HepG2 (cell line): Measurements from ENCODE around the gene PEX11B. TPM values are rescaled to one million over a fixed set of nuclear protein-coding genes. Genes with fewer than 3 reads are reported as not detected.

ENCODE experiments used
- CCAR2 ChIP-seq: fragments of 200-400 bp; formaldehyde crosslinking; optimal IDR thresholded peaks from 2 replicates; pipeline ENCODE3; 2018; ENCODE audit warnings: low read depth, mild to moderate bottlenecking, low read length, moderate library complexity
- PHF20 ChIP-seq: sonication (generic); formaldehyde crosslinking; IDR thresholded peaks from 2 replicates; pipeline ENCODE4 v1.5.0; 2020; ENCODE audit warnings: mild to moderate bottlenecking, missing genetic modification reagents
- PHF21A ChIP-seq: sonication (generic); formaldehyde crosslinking; IDR thresholded peaks from 2 replicates; pipeline ENCODE4 v1.5.0; 2020; ENCODE audit warnings: mild to moderate bottlenecking, missing genetic modification reagents
- SNAPC4 ChIP-seq: sonication (generic); formaldehyde crosslinking; IDR thresholded peaks from 2 replicates; pipeline ENCODE4 v1.4.0; 2020; ENCODE audit warnings: mild to moderate bottlenecking, missing genetic modification reagents
- THAP9 ChIP-seq: sonication (generic); formaldehyde crosslinking; IDR thresholded peaks from 2 replicates; pipeline ENCODE4; 2020; ENCODE audit warnings: missing genetic modification reagents, mild to moderate bottlenecking, borderline replicate concordance
- ZBTB7A ChIP-seq: sonication (generic); formaldehyde crosslinking; IDR thresholded peaks from 2 replicates; pipeline ENCODE4 v1.8.0; 2022; ENCODE audit warnings: mild to moderate bottlenecking, missing genetic modification reagents
- ZNF18 ChIP-seq: sonication (generic); formaldehyde crosslinking; IDR thresholded peaks from 2 replicates; pipeline ENCODE4 v1.8.0; 2022; ENCODE audit warnings: mild to moderate bottlenecking, missing genetic modification reagents; ENCODE audit not compliant: insufficient replicate concordance
- ZNF333 ChIP-seq: sonication (generic); formaldehyde crosslinking; IDR thresholded peaks from 2 replicates; pipeline ENCODE4 v1.4.0; 2020; ENCODE audit warnings: mild to moderate bottlenecking, missing genetic modification reagents, borderline replicate concordance
- ZNF44 ChIP-seq: sonication (generic); formaldehyde crosslinking; IDR thresholded peaks from 2 replicates; pipeline ENCODE4 v1.5.1; 2020; ENCODE audit warnings: mild to moderate bottlenecking, missing genetic modification reagents
- ZNF660 ChIP-seq: sonication (generic); formaldehyde crosslinking; IDR thresholded peaks from 2 replicates; pipeline ENCODE4 v1.5.1; 2020; ENCODE audit warnings: mild to moderate bottlenecking, low read depth, missing genetic modification reagents, borderline replicate concordance
- ZNF766 ChIP-seq: sonication (generic); formaldehyde crosslinking; IDR thresholded peaks from 2 replicates; pipeline ENCODE4 v1.5.0; 2020; ENCODE audit warnings: missing genetic modification reagents, borderline replicate concordance
- ZSCAN25 ChIP-seq: sonication (generic); formaldehyde crosslinking; IDR thresholded peaks from 2 replicates; pipeline ENCODE4 v1.8.0; 2022; ENCODE audit warnings: mild to moderate bottlenecking, missing genetic modification reagents
- polyA plus RNA-seq, 8 experiments: library from polyadenylated mRNA; depleted of rRNA in 3 of 8; stranded (reverse) in 7 of 8; unstranded in 1 of 8; fragments of >200 nt; fragmentation: Illumina TruSeq in 4 of 8; extraction: Trizol in 4 of 8; gene quantifications; 2 replicates each; pipeline versions ENCODE4 v1.2.1 to v1.2.3, GENCODE V29; 2011 to 2016; ENCODE audit warnings: low read depth in 4 of 8, missing spikeins in 1 of 8, mixed read lengths in 1 of 8; ENCODE audit not compliant: insufficient read depth in 1 of 8
- total RNA-seq, 5 experiments: library from RNA; depleted of rRNA; stranded (reverse); fragments of >200 nt; fragmentation: Illumina TruSeq; extraction: Trizol; gene quantifications; 2 replicates each; pipeline ENCODE4 v1.2.3, GENCODE V29; 2016; ENCODE audit warnings: low read depth in 1 of 5
- TF ChIP-seq, protein P1 (sequence below): sonication (generic); formaldehyde crosslinking; IDR thresholded peaks from 2 replicates; pipeline ENCODE4 v1.8.0; 2022; ENCODE audit warnings: mild to moderate bottlenecking, missing genetic modification reagents, borderline replicate concordance

PEX11B gene
- total and polyA plus RNA-seq, 2 of the 13 experiments (the other 11 are each of a cell fraction or from before 2014, with no cell fraction given) = 21.6 to 48.4 TPM

DNA sequence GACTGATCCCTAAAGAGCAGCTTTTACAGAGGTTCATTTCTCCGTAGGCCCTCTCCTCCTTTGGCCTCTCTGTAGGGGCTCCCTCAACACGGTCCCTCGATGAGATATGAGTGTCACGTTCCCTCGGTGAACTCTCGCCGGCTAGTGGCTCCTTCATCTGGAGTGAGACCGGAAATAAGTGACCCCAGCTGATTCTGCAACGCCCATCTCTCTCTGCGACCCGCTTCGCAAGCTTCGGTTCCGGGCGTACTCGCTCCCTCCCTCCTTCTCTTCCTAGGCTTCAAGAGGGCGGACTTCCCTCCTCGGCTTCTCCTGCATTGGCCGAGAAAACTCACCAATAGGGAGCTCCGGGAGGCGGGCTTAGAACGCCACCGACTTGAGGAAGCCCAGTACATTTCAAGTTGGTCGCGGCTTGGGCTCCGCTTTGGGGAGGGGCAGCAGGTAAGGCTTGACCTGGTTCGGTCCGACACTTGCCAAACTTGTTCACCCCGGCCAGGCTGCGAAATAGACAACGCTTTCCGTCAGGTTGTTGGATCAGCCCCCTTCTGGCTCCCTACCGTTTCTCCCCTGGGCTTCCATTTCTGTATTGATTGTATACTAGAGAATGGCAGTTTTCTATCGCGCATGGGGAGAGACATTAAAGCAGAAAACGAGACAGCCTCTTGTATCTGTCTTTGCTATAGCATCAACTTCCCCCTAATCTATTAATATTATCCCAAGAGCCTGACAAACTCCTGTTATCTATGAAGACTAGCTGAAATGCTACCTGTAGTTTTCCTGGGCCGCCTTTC lies 46.0 kb upstream of the PEX11B start, which contains the start of the genes ANKRD34A and POLR3GL (continued):
- TF ChIP-seq SNAPC4 = 0 out of 2 replicates have a peak, but pooled peaks have one; percentile 18
- TF ChIP-seq ZNF660 = no peak
- TF ChIP-seq ZNF44 (CRISPR knock-in tag) = no peak
- TF ChIP-seq ZNF333 (CRISPR knock-in tag) = peak; percentile 16; the same call in 1 of the 2 replicates
- peak; percentile 75 for TF ChIP-seq PHF20 (CRISPR knock-in tag)
- TF ChIP-seq CCAR2 = no peak
- peak; percentile 49; the same call in 1 of the 2 replicates for TF ChIP-seq PHF21A (CRISPR knock-in tag)
- TF ChIP-seq ZNF18 (CRISPR knock-in tag) = no peak
- TF ChIP-seq THAP9 (CRISPR knock-in tag) = peak; percentile 75; the same call in 1 of the 2 replicates
- TF ChIP-seq, protein P1, sequence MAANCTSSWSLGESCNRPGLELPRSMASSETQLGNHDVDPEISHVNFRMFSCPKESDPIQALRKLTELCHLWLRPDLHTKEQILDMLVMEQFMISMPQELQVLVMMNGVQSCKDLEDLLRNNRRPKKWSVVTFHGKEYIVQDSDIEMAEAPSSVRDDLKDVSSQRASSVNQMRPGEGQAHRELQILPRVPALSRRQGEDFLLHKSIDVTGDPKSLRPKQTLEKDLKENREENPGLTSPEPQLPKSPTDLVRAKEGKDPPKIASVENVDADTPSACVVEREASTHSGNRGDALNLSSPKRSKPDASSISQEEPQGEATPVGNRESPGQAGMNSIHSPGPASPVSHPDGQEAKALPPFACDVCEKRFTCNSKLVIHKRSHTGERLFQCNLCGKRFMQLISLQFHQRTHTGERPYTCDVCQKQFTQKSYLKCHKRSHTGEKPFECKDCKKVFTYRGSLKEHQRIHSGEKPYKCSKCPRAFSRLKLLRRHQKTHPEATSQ (CRISPR knock-in tag) = 0 out of 2 replicates have a peak, but pooled peaks have one; percentile 27
- TF ChIP-seq ZSCAN25 (CRISPR knock-in tag) = 0 out of 2 replicates have a peak, but pooled peaks have one; percentile 25
- peak; percentile 37; the same call in 1 of the 2 replicates for TF ChIP-seq ZNF766
- no peak for TF ChIP-seq ZBTB7A
